ENCODE results near the gene CD4.
A peak's percentile ranks its signal among the peaks of the same experiment; 100 is the strongest.

The CD4 gene

GRCh38 chr12:6758506-6759095 is 30.7 kb upstream of the CD4 start:
- Histone ChIP-seq H3K36me3 (ENCODE audit: low read depth) (no peaks in the 10 kb centered on the region), H3K27ac (ENCODE audit: poor library complexity, severe bottlenecking) (no peak overlapping the region), H3K4me3 (ENCODE audit: severe bottlenecking) (no peak overlapping the region), H3K4me1 (ENCODE audit: insufficient read depth, poor library complexity, severe bottlenecking) (peaks cover 2% of the 10 kb centered on the region), H3K27me3 (ENCODE audit: insufficient read depth, poor library complexity, severe bottlenecking) (no peaks in the 10 kb centered on the region), H3K9me3 (ENCODE audit: severe bottlenecking) (no peaks in the 10 kb centered on the region)
- DNase-seq (ENCODE audit: low spot score), result no peak
- no peak for ATAC-seq (ENCODE audit: low read depth)
- TF ChIP-seq, protein P1, sequence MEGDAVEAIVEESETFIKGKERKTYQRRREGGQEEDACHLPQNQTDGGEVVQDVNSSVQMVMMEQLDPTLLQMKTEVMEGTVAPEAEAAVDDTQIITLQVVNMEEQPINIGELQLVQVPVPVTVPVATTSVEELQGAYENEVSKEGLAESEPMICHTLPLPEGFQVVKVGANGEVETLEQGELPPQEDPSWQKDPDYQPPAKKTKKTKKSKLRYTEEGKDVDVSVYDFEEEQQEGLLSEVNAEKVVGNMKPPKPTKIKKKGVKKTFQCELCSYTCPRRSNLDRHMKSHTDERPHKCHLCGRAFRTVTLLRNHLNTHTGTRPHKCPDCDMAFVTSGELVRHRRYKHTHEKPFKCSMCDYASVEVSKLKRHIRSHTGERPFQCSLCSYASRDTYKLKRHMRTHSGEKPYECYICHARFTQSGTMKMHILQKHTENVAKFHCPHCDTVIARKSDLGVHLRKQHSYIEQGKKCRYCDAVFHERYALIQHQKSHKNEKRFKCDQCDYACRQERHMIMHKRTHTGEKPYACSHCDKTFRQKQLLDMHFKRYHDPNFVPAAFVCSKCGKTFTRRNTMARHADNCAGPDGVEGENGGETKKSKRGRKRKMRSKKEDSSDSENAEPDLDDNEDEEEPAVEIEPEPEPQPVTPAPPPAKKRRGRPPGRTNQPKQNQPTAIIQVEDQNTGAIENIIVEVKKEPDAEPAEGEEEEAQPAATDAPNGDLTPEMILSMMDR (IDR thresholded peaks at IDR 0.05; ENCODE audit: poor library complexity, severe bottlenecking), result no peak

DNA sequence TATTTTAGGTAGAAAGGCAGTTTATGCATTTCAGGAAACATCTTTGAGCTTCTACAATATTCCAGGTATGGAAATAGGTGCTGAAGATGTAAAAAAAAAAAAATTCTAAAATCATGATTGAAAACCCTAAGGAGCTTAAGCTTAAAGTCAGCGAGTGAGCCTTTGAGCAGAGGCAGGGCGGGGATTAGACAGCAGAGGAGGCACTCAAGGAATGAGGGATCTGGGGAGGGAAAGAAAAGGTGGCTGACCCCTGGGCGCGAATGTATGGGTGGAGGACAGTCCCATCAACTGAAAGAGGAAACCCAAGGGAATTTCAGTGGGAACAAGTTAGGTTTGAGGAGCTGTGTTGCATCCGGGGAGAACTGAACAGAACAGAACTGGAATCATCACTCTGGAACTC is 29.6 kb upstream of the CD4 start:
- Histone ChIP-seq H3K36me3 (ENCODE audit: low read depth) (no peaks in the 10 kb centered on the region), H3K27me3 (ENCODE audit: insufficient read depth, poor library complexity, severe bottlenecking) (no peaks in the 10 kb centered on the region), H3K4me3 (ENCODE audit: severe bottlenecking) (no peak overlapping the region), H3K27ac (ENCODE audit: poor library complexity, severe bottlenecking) (no peak overlapping the region), H3K9me3 (ENCODE audit: severe bottlenecking) (no peaks in the 10 kb centered on the region), H3K4me1 (ENCODE audit: insufficient read depth, poor library complexity, severe bottlenecking) (peaks cover 9% of the 10 kb centered on the region)
- DNase-seq (ENCODE audit: low spot score), result no peak
- no peak for ATAC-seq (ENCODE audit: low read depth)
- TF ChIP-seq, protein P1 (IDR thresholded peaks at IDR 0.05; ENCODE audit: poor library complexity, severe bottlenecking), result no peak

GRCh38 chr12:6763380-6763779 is 25.9 kb upstream of the CD4 start:
- H3K36me3 ChIP-seq (ENCODE audit: low read depth), result no peaks in the 10 kb centered on the region
- DNase-seq (ENCODE audit: low spot score), result no peak
- no peaks in the 10 kb centered on the region for H3K9me3 ChIP-seq (ENCODE audit: severe bottlenecking)
- H3K27ac ChIP-seq (ENCODE audit: poor library complexity, severe bottlenecking), result peak overlapping the region; percentile 86
- H3K4me3 ChIP-seq (ENCODE audit: severe bottlenecking), result no peak overlapping the region
- no peak for ATAC-seq (ENCODE audit: low read depth)
- no peaks in the 10 kb centered on the region for H3K27me3 ChIP-seq (ENCODE audit: insufficient read depth, poor library complexity, severe bottlenecking)
- TF ChIP-seq, protein P1 (IDR thresholded peaks at IDR 0.05; ENCODE audit: poor library complexity, severe bottlenecking), result no peak
- H3K4me1 ChIP-seq (ENCODE audit: insufficient read depth, poor library complexity, severe bottlenecking), result peaks cover 18% of the 10 kb centered on the region

GRCh38 chr12:6764011-6764828 is 25.1 kb upstream of the CD4 start:
- H3K27ac ChIP-seq (ENCODE audit: poor library complexity, severe bottlenecking), result peak overlapping the region; percentile 86
- H3K4me1 ChIP-seq (ENCODE audit: insufficient read depth, poor library complexity, severe bottlenecking), result peaks cover 22% of the 10 kb centered on the region
- no peaks in the 10 kb centered on the region for H3K36me3 ChIP-seq (ENCODE audit: low read depth)
- DNase-seq (ENCODE audit: low spot score), result peak; percentile 96
- peak; percentile 74 for ATAC-seq (ENCODE audit: low read depth)
- no peaks in the 10 kb centered on the region for H3K9me3 ChIP-seq (ENCODE audit: severe bottlenecking)
- H3K4me3 ChIP-seq (ENCODE audit: severe bottlenecking), result peak overlapping the region; percentile 9
- TF ChIP-seq, protein P1 (IDR thresholded peaks at IDR 0.05; ENCODE audit: poor library complexity, severe bottlenecking), result no peak
- no peaks in the 10 kb centered on the region for H3K27me3 ChIP-seq (ENCODE audit: insufficient read depth, poor library complexity, severe bottlenecking)
